Fibroblast of lung (primary cell): Measurements from ENCODE around the gene DOK6.

Source experiments
- EZH2 ChIP-seq: IDR thresholded peaks from 2 replicates; pipeline ENCODE4 v1.5.1; 2012; ENCODE audit warnings: low read length, control low read depth, mild to moderate bottlenecking; ENCODE audit errors: missing control alignments
- TF ChIP-seq, protein P1 (sequence below), 2 donors: IDR thresholded peaks in 1 of 2; conservative IDR thresholded peaks in 1 of 2; 1 replicate in 1 of 2; 2 replicates in 1 of 2; pipeline ENCODE4 v1.5.1; 2011 to 2012; ENCODE audit warnings: low read length in 2 of 2, control low read depth in 1 of 2, inconsistent platforms in 1 of 2, low read depth in 1 of 2, mild to moderate bottlenecking in 1 of 2

DNA sequence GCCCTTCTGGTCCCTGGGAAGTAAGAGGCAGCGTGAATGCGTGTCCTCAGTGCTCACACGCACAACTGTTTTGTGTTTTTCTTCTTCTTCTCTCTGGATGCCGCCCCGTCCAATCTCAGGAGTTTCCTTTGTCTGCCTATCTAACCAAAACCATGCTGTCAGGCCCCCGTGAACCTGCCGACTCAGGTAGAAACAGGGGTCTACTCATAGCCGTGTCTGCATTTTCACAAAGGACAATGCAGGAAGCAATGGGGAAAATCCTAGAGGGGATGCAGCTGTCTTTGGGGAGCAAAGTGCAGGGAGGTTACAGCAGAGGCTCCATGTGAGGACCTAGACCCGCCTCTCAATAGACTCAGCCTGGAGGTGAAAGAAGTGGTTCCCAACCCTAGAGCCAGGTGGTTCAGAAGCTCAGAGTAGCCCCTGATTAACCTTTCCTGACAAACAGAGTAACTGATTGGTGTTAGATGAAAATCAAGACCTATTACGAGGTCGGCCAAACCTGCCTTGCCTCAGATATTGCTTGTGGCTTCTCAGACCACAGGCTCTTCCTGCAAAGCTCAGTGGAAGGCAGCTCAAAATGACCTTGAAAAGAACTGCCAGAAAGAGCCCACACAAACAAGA is 497.7 kb downstream of the DOK6 start:
- TF ChIP-seq, protein P1, sequence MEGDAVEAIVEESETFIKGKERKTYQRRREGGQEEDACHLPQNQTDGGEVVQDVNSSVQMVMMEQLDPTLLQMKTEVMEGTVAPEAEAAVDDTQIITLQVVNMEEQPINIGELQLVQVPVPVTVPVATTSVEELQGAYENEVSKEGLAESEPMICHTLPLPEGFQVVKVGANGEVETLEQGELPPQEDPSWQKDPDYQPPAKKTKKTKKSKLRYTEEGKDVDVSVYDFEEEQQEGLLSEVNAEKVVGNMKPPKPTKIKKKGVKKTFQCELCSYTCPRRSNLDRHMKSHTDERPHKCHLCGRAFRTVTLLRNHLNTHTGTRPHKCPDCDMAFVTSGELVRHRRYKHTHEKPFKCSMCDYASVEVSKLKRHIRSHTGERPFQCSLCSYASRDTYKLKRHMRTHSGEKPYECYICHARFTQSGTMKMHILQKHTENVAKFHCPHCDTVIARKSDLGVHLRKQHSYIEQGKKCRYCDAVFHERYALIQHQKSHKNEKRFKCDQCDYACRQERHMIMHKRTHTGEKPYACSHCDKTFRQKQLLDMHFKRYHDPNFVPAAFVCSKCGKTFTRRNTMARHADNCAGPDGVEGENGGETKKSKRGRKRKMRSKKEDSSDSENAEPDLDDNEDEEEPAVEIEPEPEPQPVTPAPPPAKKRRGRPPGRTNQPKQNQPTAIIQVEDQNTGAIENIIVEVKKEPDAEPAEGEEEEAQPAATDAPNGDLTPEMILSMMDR (conservative IDR thresholded peaks at IDR 0.05 in 1 of 2, IDR thresholded peaks at IDR 0.05 in 1 of 2; ENCODE audit: low read depth in 1 of 2, low read length in 2 of 2): no peak
- TF ChIP-seq EZH2: no peak
